ENCODE data around the gene CD47. TPM values are rescaled to one million over a fixed set of nuclear protein-coding genes. Genes with fewer than 3 reads are reported as not detected.

The CD47 gene
- polyA plus RNA-seq, 6 donors from 2014 or later: 219 to 439 (median 284) TPM

Other genes starting within 250 kb of the CD47 start
- gene IFT57, start 131.4 kb upstream of the CD47 start, polyA plus RNA-seq (ENCODE audit: low read depth in 6 of 6): 100 to 1,000 TPM; 160 to 239 (median 203) TPM
- gene HHLA2, start 205.5 kb upstream of the CD47 start, polyA plus RNA-seq (ENCODE audit: low read depth in 6 of 6): under 1 TPM in 1 of 6 donors, not detected in 5; 0.26 TPM

Measured in naive B cell (primary cell).